ENCODE results near the gene LTN1. TPM values are rescaled to one million over a fixed set of nuclear protein-coding genes. Genes with fewer than 3 reads are reported as not detected.

The LTN1 gene
- total and polyA plus RNA-seq, 8 donors: 3.1 to 63.3 (median 9.0) TPM

DNA sequence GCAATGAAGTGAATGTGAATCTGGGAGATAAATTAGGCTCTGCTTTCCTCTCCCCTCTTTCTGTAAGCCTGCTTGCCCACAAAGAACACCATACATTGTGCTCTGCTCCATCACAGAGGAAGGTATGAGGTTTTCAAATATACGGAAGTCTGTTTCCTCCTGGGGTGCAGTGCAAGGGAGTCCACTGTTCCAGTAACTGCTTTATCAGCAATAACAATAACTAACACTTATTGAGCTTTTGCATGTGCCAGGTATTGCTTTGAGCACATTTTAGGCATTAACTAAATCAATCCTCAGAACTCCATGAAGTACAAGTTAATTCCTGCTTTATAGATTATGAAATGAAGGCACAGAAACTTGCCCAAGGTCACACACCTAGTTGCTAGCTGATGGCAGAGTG lies 10.0 kb downstream of the LTN1 start:
- Histone ChIP-seq H3K9me3 (no peaks in the 10 kb centered on the region), H3K4me3 (no peak overlapping the region), H3K27ac (no peak overlapping the region), H3K27me3 (no peaks in the 10 kb centered on the region), H3K36me3 (peaks cover 19 to 88% (median 86%) of the 10 kb centered on the region in 4 donors), H3K4me1 (peaks cover 0 to 13% (median 5%) of the 10 kb centered on the region in 4 donors)
- TF ChIP-seq POLR2A (IDR thresholded peaks at IDR 0.05) (no peak), EP300 (IDR thresholded peaks at IDR 0.05) (no peak), POLR2AphosphoS5 (IDR thresholded peaks at IDR 0.05) (no peak)
- TF ChIP-seq, protein P1, sequence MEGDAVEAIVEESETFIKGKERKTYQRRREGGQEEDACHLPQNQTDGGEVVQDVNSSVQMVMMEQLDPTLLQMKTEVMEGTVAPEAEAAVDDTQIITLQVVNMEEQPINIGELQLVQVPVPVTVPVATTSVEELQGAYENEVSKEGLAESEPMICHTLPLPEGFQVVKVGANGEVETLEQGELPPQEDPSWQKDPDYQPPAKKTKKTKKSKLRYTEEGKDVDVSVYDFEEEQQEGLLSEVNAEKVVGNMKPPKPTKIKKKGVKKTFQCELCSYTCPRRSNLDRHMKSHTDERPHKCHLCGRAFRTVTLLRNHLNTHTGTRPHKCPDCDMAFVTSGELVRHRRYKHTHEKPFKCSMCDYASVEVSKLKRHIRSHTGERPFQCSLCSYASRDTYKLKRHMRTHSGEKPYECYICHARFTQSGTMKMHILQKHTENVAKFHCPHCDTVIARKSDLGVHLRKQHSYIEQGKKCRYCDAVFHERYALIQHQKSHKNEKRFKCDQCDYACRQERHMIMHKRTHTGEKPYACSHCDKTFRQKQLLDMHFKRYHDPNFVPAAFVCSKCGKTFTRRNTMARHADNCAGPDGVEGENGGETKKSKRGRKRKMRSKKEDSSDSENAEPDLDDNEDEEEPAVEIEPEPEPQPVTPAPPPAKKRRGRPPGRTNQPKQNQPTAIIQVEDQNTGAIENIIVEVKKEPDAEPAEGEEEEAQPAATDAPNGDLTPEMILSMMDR (IDR thresholded peaks at IDR 0.05): no peak
- WGBS, 5 donors: 71 to 95% (median 80%) methylated on average over 1 of the region's 1 CpG
- intact Hi-C loops (cut with DNase I; ENCODE audit: low total_unique reads): no loop called here
- no peak for DNase-seq

DNA sequence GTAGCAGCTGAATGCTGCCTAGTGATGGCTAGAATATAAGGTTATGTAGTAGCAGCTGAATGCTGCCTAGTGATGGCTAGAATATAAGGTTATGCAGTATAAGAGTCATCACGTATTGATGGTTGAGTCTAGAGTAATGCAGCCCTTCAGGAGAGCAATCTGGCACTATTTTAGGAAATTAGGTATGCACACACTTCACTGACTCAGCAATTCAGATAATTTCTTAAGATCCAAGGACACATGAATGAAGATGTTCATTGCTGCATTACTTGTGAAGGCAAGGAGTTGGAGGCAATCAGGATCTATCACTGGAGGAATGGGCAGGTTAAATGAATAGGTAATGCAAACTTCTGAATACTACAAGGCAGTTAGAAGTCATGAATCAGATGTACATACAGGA lies 13.6 kb downstream of the LTN1 start:
- no peak for DNase-seq
- Histone ChIP-seq H3K4me3 (no peak overlapping the region), H3K9me3 (no peaks in the 10 kb centered on the region), H3K27me3 (no peaks in the 10 kb centered on the region), H3K27ac (no peak overlapping the region), H3K4me1 (no peaks in the 10 kb centered on the region), H3K36me3 (peaks cover 23 to 100% (median 97%) of the 10 kb centered on the region in 4 donors)
- intact Hi-C loops (cut with DNase I; ENCODE audit: low total_unique reads): no loop called here
- TF ChIP-seq, protein P1 (IDR thresholded peaks at IDR 0.05): no peak
- no peak for TF ChIP-seq EP300 (IDR thresholded peaks at IDR 0.05)
- TF ChIP-seq POLR2AphosphoS5 (IDR thresholded peaks at IDR 0.05): no peak
- TF ChIP-seq POLR2A (IDR thresholded peaks at IDR 0.05): no peak
- WGBS, 5 donors: 79 to 97% (median 94%) methylated on average over 1 of the region's 1 CpG

DNA sequence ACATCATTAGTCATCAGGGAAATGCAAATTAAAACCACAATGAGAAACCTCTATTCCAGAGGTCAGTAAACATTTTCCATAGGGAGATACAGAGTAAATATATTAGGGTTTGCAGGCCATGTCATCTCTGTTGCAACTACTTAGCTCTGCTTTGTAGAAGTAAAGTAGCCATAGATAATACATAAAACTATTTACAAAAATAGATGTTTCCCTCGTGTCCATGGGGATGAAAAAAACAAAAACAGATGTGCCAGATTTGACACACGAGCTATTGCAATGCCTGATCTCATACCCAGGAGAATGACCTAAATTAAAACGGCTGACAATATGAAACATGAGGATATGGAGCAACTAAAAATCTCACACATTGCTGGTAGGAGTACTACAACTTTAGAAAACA lies 17.3 kb downstream of the LTN1 start:
- Histone ChIP-seq H3K4me3 (no peak overlapping the region), H3K36me3 (peaks cover 23 to 94% (median 90%) of the 10 kb centered on the region in 4 donors), H3K9me3 (no peaks in the 10 kb centered on the region), H3K4me1 (no peaks in the 10 kb centered on the region), H3K27me3 (no peaks in the 10 kb centered on the region), H3K27ac (no peak overlapping the region)
- WGBS, 5 donors: 67 to 78% (median 73%) methylated on average over 3 of the region's 3 CpGs
- intact Hi-C loops (cut with DNase I; ENCODE audit: low total_unique reads): no loop called here
- DNase-seq: no peak
- TF ChIP-seq POLR2A (IDR thresholded peaks at IDR 0.05) (no peak), POLR2AphosphoS5 (IDR thresholded peaks at IDR 0.05) (no peak), EP300 (IDR thresholded peaks at IDR 0.05) (no peak)
- TF ChIP-seq, protein P1 (IDR thresholded peaks at IDR 0.05): no peak

DNA sequence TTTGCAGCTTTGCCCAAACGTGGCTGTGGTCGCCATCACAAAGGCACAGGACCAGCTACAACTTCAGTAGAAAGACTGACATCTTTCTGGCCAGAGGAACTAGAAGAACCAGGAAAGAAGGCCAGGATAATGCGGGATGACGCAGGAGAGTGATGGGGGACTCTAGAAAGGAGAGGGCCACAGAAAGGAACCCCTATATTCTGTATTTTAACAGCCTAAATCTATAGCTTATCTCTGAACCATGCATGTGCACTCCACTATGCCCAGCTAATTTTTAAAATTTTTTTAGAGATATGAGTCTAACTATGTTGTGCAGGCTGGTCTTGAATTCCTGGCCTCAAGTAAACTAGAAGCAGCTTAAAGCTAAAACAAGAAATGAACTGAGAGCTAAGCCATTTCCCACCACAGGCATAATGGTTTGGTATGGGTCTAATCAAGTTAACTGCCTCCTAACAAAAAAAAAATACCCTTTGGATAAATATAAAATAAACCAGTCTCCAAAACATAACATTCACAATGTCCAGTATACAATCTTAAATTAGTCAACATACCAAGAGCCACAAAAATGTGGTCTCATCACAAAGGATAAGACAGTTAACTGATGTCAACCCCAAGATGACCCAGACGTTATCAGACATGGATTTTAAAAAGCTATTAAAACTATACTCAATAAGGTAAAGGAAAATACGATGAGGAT lies 18.0 kb downstream of the LTN1 start:
- Histone ChIP-seq H3K27ac (no peak overlapping the region), H3K4me1 (no peaks in the 10 kb centered on the region), H3K9me3 (no peaks in the 10 kb centered on the region), H3K4me3 (no peak overlapping the region), H3K27me3 (no peaks in the 10 kb centered on the region), H3K36me3 (peaks cover 20 to 94% (median 92%) of the 10 kb centered on the region in 4 donors)
- WGBS, 5 donors: 91 to 97% (median 95%) methylated on average over 6 of the region's 6 CpGs
- TF ChIP-seq, protein P1 (IDR thresholded peaks at IDR 0.05): no peak
- TF ChIP-seq EP300 (IDR thresholded peaks at IDR 0.05) (no peak), POLR2A (IDR thresholded peaks at IDR 0.05) (no peak), POLR2AphosphoS5 (IDR thresholded peaks at IDR 0.05) (no peak)
- no peak for DNase-seq
- intact Hi-C loops (cut with DNase I; ENCODE audit: low total_unique reads): no loop called here
